Activated CD8-positive, alpha-beta memory T cell treated with anti-CD3 and anti-CD28 coated beads, Interleukin-2, amount 50 U/mL, for 1 hour (primary cell): ENCODE data around the gene INHBC.
A peak's percentile ranks its signal among the peaks of the same experiment; 100 is the strongest.

Experiments used
- DNase-seq: peaks from one replicate; pipeline ENCODE4 v3.0.0-alpha.2; 2020; ENCODE audit errors: extremely low read depth

The INHBC gene

GRCh38 chr12:57454566-57455373, 20.2 kb downstream of the INHBC start, which contains the start of gene INHBE:
INHBE (plus strand) TSS chr12:57455307; CDS start chr12:57455537, 230 bp downstream.
- no peak for DNase-seq

GRCh38 chr12:57455374-57456144, 21.0 kb downstream of the INHBC start:
- DNase-seq, result no peak

GRCh38 chr12:57456145-57456700, 21.6 kb downstream of the INHBC start:
- DNase-seq, result no peak

- DNase-seq, result no peak
Observed at GRCh38 chr12:57456737-57457490, 22.3 kb downstream of the INHBC start.

GRCh38 chr12:57458665-57459054, 24.1 kb downstream of the INHBC start:
- DNase-seq, result no peak

- peak; percentile 85 for DNase-seq
Observed at GRCh38 chr12:57459055-57459749, 24.6 kb downstream of the INHBC start.

- no peak for DNase-seq
Observed at GRCh38 chr12:57459750-57460467, 25.3 kb downstream of the INHBC start, which contains the start of gene GLI1. GLI1 (plus strand) TSS chr12:57459785; CDS start chr12:57463692, 3,907 bp downstream.

- no peak for DNase-seq
Observed at GRCh38 chr12:57460468-57460784, 25.8 kb downstream of the INHBC start.

GRCh38 chr12:57460841-57461275, 26.3 kb downstream of the INHBC start:
- DNase-seq, result no peak

- DNase-seq, result no peak
Observed at GRCh38 chr12:57461276-57461916, 26.8 kb downstream of the INHBC start.

- no peak for DNase-seq
Observed at GRCh38 chr12:57461917-57462250, 27.3 kb downstream of the INHBC start.

GRCh38 chr12:57462251-57462911, 27.8 kb downstream of the INHBC start:
- peak; percentile 73 for DNase-seq

GRCh38 chr12:57462912-57463253, 28.3 kb downstream of the INHBC start:
- no peak for DNase-seq

GRCh38 chr12:57464569-57464968, 30.0 kb downstream of the INHBC start:
- DNase-seq, result no peak

- DNase-seq, result no peak
Observed at GRCh38 chr12:57465030-57465746, 30.6 kb downstream of the INHBC start.

- DNase-seq, result no peak
Observed at GRCh38 chr12:57465747-57466505, 31.3 kb downstream of the INHBC start.

- no peak for DNase-seq
Observed at GRCh38 chr12:57467212-57467874, 32.8 kb downstream of the INHBC start.

GRCh38 chr12:57467915-57468314, 33.3 kb downstream of the INHBC start:
- no peak for DNase-seq
